Astrocyte of the spinal cord (primary cell): Measurements from ENCODE around the gene WDFY4.

Experiments
- DNase-seq: peaks from one replicate; pipeline ENCODE4 v3.0.0; 2011; ENCODE audit warnings: low read depth, low spot score
- H3K4me3 ChIP-seq: 2 replicates; pipeline ENCODE4 v1.5.1; 2011; ENCODE audit warnings: low read depth, mild to moderate bottlenecking, low read length, moderate library complexity
- in situ Hi-C: cut with HindIII; loops from 2 replicates; pipeline ENCODE4 v1.10.0; 2017; ENCODE audit warnings: low sequenced_read_pairs
- TF ChIP-seq, protein P1 (sequence below): IDR thresholded peaks from 2 replicates; pipeline ENCODE4 v1.5.1; 2012; ENCODE audit warnings: low read depth, mild to moderate bottlenecking, low read length, inconsistent platforms

The WDFY4 gene, protein sequence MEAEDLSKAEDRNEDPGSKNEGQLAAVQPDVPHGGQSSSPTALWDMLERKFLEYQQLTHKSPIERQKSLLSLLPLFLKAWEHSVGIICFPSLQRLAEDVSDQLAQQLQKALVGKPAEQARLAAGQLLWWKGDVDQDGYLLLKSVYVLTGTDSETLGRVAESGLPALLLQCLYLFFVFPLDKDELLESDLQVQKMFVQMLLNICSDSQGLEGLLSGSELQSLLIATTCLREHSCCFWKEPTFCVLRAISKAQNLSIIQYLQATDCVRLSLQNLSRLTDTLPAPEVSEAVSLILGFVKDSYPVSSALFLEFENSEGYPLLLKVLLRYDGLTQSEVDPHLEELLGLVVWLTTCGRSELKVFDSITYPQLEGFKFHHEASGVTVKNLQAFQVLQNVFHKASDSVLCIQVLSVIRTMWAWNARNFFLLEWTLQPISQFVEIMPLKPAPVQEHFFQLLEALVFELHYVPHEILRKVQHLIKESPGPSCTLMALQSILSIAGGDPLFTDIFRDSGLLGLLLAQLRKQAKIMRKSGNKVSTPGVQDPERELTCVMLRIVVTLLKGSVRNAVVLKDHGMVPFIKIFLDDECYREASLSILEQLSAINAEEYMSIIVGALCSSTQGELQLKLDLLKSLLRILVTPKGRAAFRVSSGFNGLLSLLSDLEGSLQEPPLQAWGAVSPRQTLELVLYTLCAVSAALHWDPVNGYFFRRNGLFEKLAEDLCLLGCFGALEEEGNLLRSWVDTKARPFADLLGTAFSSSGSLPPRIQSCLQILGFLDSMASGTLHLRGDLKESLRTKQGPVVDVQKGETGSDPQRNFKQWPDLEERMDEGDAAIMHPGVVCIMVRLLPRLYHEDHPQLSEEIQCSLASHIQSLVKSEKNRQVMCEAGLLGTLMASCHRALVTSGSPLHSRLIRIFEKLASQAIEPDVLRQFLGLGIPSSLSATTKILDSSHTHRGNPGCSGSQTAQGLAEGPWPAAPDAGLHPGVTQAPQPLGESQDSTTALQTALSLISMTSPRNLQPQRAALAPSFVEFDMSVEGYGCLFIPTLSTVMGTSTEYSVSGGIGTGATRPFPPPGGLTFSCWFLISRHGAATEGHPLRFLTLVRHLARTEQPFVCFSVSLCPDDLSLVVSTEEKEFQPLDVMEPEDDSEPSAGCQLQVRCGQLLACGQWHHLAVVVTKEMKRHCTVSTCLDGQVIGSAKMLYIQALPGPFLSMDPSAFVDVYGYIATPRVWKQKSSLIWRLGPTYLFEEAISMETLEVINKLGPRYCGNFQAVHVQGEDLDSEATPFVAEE (N-terminal part only)

DNA sequence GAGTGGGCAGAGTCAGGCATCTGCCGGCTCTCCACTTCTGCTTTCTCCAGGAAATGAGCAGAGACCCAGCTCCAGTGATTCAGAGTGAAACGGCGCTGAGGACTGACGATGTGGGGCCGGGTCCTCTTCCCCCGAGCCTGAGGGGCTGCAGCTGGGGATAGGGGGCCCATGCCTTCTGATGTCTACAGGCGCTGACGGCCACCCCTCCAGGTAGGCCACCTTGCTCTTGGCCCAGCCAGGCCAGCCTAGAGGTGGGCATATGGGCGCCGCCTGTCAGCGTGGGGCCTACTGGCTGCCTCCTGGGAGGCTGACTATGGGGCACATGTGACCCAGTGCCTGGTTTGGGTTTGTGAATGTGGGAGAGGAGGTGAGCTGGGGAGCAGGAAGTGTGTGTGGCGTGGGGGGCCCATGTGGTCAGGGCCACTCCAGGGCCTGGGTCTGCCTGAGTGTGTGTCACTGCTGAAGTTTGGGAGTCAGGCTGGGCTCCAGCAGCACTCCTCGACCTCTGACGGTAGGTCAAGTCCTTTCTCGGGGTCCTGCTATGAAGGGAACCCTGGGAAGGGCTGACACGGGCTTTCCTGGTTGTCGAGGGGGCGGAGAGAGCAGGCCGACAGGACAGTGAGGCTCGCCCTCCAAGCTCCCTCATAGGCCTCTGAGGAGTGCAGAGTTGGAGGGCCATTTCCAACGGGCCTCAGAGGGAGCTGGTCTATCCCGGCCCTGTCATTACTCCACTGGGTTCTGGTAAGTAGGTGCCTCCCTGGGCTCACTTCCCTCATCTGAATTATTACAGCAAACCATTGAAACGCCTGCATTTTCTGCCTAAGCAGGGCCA is at the start of gene WDFY4:
WDFY4 (plus strand) TSS at position 82 of the 832 bp plus-strand sequence. CDS start 24,860 bp downstream, outside the sequence.
- no peak for DNase-seq
- in situ Hi-C loops: no loop called here
- TF ChIP-seq, protein P1, sequence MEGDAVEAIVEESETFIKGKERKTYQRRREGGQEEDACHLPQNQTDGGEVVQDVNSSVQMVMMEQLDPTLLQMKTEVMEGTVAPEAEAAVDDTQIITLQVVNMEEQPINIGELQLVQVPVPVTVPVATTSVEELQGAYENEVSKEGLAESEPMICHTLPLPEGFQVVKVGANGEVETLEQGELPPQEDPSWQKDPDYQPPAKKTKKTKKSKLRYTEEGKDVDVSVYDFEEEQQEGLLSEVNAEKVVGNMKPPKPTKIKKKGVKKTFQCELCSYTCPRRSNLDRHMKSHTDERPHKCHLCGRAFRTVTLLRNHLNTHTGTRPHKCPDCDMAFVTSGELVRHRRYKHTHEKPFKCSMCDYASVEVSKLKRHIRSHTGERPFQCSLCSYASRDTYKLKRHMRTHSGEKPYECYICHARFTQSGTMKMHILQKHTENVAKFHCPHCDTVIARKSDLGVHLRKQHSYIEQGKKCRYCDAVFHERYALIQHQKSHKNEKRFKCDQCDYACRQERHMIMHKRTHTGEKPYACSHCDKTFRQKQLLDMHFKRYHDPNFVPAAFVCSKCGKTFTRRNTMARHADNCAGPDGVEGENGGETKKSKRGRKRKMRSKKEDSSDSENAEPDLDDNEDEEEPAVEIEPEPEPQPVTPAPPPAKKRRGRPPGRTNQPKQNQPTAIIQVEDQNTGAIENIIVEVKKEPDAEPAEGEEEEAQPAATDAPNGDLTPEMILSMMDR: no peak
- H3K4me3 ChIP-seq: no peak within 1 kb of the TSS

DNA sequence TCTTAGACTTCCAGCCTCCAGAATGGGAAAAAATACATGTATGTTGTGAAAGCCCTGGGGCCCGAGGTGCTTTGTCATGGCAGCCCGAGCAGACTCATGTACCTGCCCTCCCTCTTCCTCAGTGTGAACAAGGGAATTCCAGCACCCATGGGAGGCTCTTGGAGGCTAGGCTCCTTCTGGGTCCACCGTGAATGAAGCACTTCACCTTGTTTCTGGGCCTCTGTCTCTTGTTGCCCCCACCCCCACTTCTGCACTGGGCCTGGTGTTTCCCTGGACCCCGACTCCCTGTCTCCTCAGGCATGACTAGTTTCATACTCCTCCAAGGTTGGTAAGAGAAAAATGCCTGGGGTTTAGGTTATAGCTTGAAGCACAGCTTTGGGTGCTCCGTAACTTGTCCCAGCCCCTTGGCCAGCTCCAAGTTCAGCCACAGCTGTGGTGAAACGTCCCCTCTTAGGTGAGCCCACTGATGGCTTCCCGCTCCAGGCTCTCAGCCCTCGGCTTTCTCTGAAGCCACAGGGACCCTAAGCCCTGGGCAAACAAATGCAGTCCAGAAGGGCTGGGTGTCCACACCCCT is 49.6 kb upstream of the WDFY4 start:
- TF ChIP-seq, protein P1: no peak
- no peak overlapping the region for H3K4me3 ChIP-seq
- DNase-seq: no peak
- in situ Hi-C loops: no loop called here

DNA sequence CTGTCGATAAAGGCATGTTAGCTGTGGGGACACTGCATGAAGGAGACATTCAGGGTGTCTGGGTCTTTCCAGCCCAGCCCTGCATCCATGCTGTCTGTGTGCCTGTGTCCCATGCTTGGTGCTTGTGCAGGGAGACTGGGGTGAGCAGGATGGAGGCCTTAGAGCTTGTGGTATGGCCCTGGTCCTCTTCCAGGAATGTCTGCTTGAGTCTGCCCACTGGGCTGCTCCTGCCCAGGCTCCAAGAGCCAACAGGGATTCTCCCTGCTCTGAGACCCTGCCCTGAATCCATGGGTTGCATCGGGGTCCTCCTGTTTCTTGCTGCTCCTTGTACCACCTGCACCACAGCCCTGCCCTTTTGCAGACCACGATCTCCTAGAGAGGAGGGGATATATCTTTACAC is 48.4 kb upstream of the WDFY4 start:
- H3K4me3 ChIP-seq: no peak overlapping the region
- in situ Hi-C loops: no loop called here
- TF ChIP-seq, protein P1: no peak
- DNase-seq: no peak

DNA sequence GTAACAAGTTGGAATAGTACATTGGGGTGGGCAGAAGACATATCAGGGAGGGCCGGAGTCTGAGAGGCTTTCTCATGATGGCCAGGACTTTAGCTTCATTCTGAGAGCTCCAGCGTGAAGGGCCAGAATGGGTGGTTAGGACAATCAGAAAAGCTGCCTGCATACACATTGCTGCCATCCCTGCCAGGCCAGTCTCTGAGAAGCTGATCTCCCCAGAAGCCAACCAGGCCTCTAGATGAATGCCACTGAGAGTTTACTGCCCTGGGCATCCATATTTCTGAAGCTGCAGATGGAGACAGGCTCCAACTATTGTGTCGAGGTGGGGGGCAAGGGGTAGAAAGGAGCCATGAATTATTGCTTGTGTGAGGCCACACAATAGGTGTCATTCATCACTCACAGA is 47.8 kb upstream of the WDFY4 start:
- TF ChIP-seq, protein P1: no peak
- in situ Hi-C loops: no loop called here
- no peak overlapping the region for H3K4me3 ChIP-seq
- DNase-seq: no peak

DNA sequence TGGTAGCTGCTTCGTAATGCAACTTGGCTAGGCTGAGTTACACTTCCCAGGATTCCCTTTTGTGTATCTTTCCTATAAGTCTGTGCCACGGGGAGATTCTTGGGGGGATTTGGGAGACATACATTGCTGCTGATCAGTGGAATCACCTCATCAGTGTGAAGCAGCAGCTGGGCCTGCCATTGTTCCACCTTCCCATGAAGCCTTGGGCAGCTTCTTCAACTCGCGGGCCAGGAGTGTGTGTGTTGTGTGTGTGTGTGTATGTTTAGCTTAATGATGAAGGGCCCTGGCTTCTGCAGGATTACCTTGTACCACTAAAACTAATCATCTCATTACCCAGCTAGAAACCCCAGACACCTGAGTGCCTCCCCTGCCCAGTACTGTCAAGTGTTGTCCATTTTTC is 46.5 kb upstream of the WDFY4 start:
- TF ChIP-seq, protein P1: no peak
- no peak overlapping the region for H3K4me3 ChIP-seq
- DNase-seq: no peak
- in situ Hi-C loops: no loop called here
